ENCODE measurements around the gene QSOX1.

QSOX1 gene

GRCh38 chr1:180136331-180136967 lies 18.2 kb upstream of the QSOX1 start:
- H2AFZ ChIP-seq (ENCODE audit: low read depth, low read length): no peak overlapping the region
- no peaks in the 10 kb centered on the region for H3K4me1 ChIP-seq (ENCODE audit: low read length)
- no peak for TF ChIP-seq CTCF (IDR thresholded peaks at IDR 0.05; ENCODE audit: low read depth, low read length)
- no peak for TF ChIP-seq EZH2phosphoT487 (IDR thresholded peaks at IDR 0.05; ENCODE audit: low read depth)
- H3K27ac ChIP-seq (ENCODE audit: low read length): no peak overlapping the region
- H3K36me3 ChIP-seq (replicated peaks; ENCODE audit: low read depth, low read length): no peaks in the 10 kb centered on the region
- no peaks in the 10 kb centered on the region for H4K20me1 ChIP-seq (ENCODE audit: insufficient read depth, low read length)
- no peak overlapping the region for H3K9ac ChIP-seq (ENCODE audit: low read length)
- H3K4me3 ChIP-seq (ENCODE audit: low read length): no peak overlapping the region
- H3K79me2 ChIP-seq (ENCODE audit: low read length): no peaks in the 10 kb centered on the region
- H3K4me2 ChIP-seq (ENCODE audit: low read length): no peak overlapping the region
- 0 out of 2 replicates have a peak, but pooled peaks cover 3% of the 10 kb centered on the region for H3K9me3 ChIP-seq (ENCODE audit: insufficient read depth, low read length)
- H3K27me3 ChIP-seq (ENCODE audit: low read depth, low read length): peaks cover 30% of the 10 kb centered on the region

GRCh38 chr1:180136968-180137356 lies 17.7 kb upstream of the QSOX1 start:
- H3K4me1 ChIP-seq (ENCODE audit: low read length): no peaks in the 10 kb centered on the region
- no peaks in the 10 kb centered on the region for H4K20me1 ChIP-seq (ENCODE audit: insufficient read depth, low read length)
- H3K9ac ChIP-seq (ENCODE audit: low read length): no peak overlapping the region
- no peak overlapping the region for H3K27ac ChIP-seq (ENCODE audit: low read length)
- TF ChIP-seq EZH2phosphoT487 (IDR thresholded peaks at IDR 0.05; ENCODE audit: low read depth) (no peak), CTCF (IDR thresholded peaks at IDR 0.05; ENCODE audit: low read depth, low read length) (no peak)
- peaks cover 27% of the 10 kb centered on the region for H3K27me3 ChIP-seq (ENCODE audit: low read depth, low read length)
- no peak overlapping the region for H3K4me2 ChIP-seq (ENCODE audit: low read length)
- no peaks in the 10 kb centered on the region for H3K79me2 ChIP-seq (ENCODE audit: low read length)
- H3K9me3 ChIP-seq (ENCODE audit: insufficient read depth, low read length): 0 out of 2 replicates have a peak, but pooled peaks cover 3% of the 10 kb centered on the region
- H3K4me3 ChIP-seq (ENCODE audit: low read length): no peak overlapping the region
- H3K36me3 ChIP-seq (replicated peaks; ENCODE audit: low read depth, low read length): no peaks in the 10 kb centered on the region
- no peak overlapping the region for H2AFZ ChIP-seq (ENCODE audit: low read depth, low read length)

GRCh38 chr1:180137776-180138175 lies 16.9 kb upstream of the QSOX1 start:
- H3K79me2 ChIP-seq (ENCODE audit: low read length): no peaks in the 10 kb centered on the region
- no peak overlapping the region for H3K4me3 ChIP-seq (ENCODE audit: low read length)
- H3K27me3 ChIP-seq (ENCODE audit: low read depth, low read length): peaks cover 27% of the 10 kb centered on the region
- no peak overlapping the region for H3K27ac ChIP-seq (ENCODE audit: low read length)
- 0 out of 2 replicates have a peak, but pooled peaks cover 3% of the 10 kb centered on the region for H3K9me3 ChIP-seq (ENCODE audit: insufficient read depth, low read length)
- no peaks in the 10 kb centered on the region for H3K4me1 ChIP-seq (ENCODE audit: low read length)
- H4K20me1 ChIP-seq (ENCODE audit: insufficient read depth, low read length): no peaks in the 10 kb centered on the region
- no peak overlapping the region for H2AFZ ChIP-seq (ENCODE audit: low read depth, low read length)
- no peak overlapping the region for H3K9ac ChIP-seq (ENCODE audit: low read length)
- TF ChIP-seq CTCF (IDR thresholded peaks at IDR 0.05; ENCODE audit: low read depth, low read length): no peak
- no peak for TF ChIP-seq EZH2phosphoT487 (IDR thresholded peaks at IDR 0.05; ENCODE audit: low read depth)
- H3K36me3 ChIP-seq (replicated peaks; ENCODE audit: low read depth, low read length): no peaks in the 10 kb centered on the region
- H3K4me2 ChIP-seq (ENCODE audit: low read length): no peak overlapping the region

GRCh38 chr1:180141381-180141934 lies 13.2 kb upstream of the QSOX1 start:
- H3K9ac ChIP-seq (ENCODE audit: low read length): no peak overlapping the region
- no peaks in the 10 kb centered on the region; the same call in 1 of the 2 replicates for H3K4me1 ChIP-seq (ENCODE audit: low read length)
- H4K20me1 ChIP-seq (ENCODE audit: insufficient read depth, low read length): no peaks in the 10 kb centered on the region
- H3K4me3 ChIP-seq (ENCODE audit: low read length): no peak overlapping the region
- H3K36me3 ChIP-seq (replicated peaks; ENCODE audit: low read depth, low read length): no peaks in the 10 kb centered on the region
- 0 out of 2 replicates have a peak, but pooled peaks cover 2% of the 10 kb centered on the region for H3K9me3 ChIP-seq (ENCODE audit: insufficient read depth, low read length)
- H3K27ac ChIP-seq (ENCODE audit: low read length): no peak overlapping the region
- H3K27me3 ChIP-seq (ENCODE audit: low read depth, low read length): peaks cover 9% of the 10 kb centered on the region
- H2AFZ ChIP-seq (ENCODE audit: low read depth, low read length): no peak overlapping the region
- H3K79me2 ChIP-seq (ENCODE audit: low read length): no peaks in the 10 kb centered on the region
- H3K4me2 ChIP-seq (ENCODE audit: low read length): no peak overlapping the region
- no peak for TF ChIP-seq CTCF (IDR thresholded peaks at IDR 0.05; ENCODE audit: low read depth, low read length)
- TF ChIP-seq EZH2phosphoT487 (IDR thresholded peaks at IDR 0.05; ENCODE audit: low read depth): no peak

Data from OCI-LY3 (cell line).